Mucosa of descending colon (tissue), 3 donors: ENCODE data around the gene CEP170. TPM values are rescaled to one million over a fixed set of nuclear protein-coding genes. Genes with fewer than 3 reads are reported as not detected.
"Not testable (repeated sequence)": the region's sequence is repeated elsewhere in the genome, so short reads cannot be mapped to it uniquely, and the experiment has no call there.

Experiments
- ATAC-seq: fragments of 200-7000 bp; cut with Tn5 transposase; one replicate; pipeline ENCODE4 v1.9.1; 2020; ENCODE audit warnings: mild to moderate bottlenecking, moderate library complexity
- DNase-seq, 3 donors: peaks; one replicate each; pipeline ENCODE4 v3.0.0-alpha.2; 2020
- H3K36me3 ChIP-seq: fragments of 200-600 bp; one replicate; pipeline ENCODE4 v1.8.0; 2021; ENCODE audit warnings: low read depth, mild to moderate bottlenecking
- H3K4me1 ChIP-seq: fragments of 200-600 bp; one replicate; pipeline ENCODE4 v1.8.0; 2021; ENCODE audit warnings: low read depth, mild to moderate bottlenecking
- H3K4me3 ChIP-seq: fragments of 200-600 bp; one replicate; pipeline ENCODE4 v1.8.0; 2021; ENCODE audit warnings: mild to moderate bottlenecking
- H3K9me3 ChIP-seq: fragments of 200-600 bp; one replicate; pipeline ENCODE4 v1.8.0; 2021; ENCODE audit warnings: mild to moderate bottlenecking
- intact Hi-C, 2 donors: fragments of 100-400 bp; cut with DNase I in 1 of 2; cut with micrococcal nuclease in 1 of 2; formaldehyde crosslinking; loops; one replicate each; pipeline versions ENCODE4 v1.11.0 to v1.11.1; 2022; cut with DNase I, micrococcal nuclease
- total RNA-seq, 3 donors: library from RNA; stranded (reverse); fragmentation: NEBNext Ultra II Directional in 2 of 3; extraction: Animal tissue kit (Norgen Biotek cat#: 25700) in 2 of 3; gene quantifications; one replicate each; pipeline versions ENCODE4 v1.2.1 to v1.2.4, GENCODE V29; 2021 to 2023
- donor health status: DM: no; HTN: no; CAD: no; lungs with moderate emphysema.
- donor health status: DM: no; HTN: no; CAD: no.
- donor health status: DM: no; HTN: yes; CAD: no.

Gene CEP170
- total RNA-seq, 3 donors from 2014 or later = 6.2 to 43.8 (median 14.4) TPM

- H3K9me3 ChIP-seq, intact Hi-C loops, H3K4me3 ChIP-seq, DNase-seq, ATAC-seq, H3K4me1 ChIP-seq, H3K36me3 ChIP-seq: not testable (repeated sequence)
These were observed 140.9 kb downstream of the CEP170 start for GRCh38 chr1:243114059-243114713.

- not testable (repeated sequence) for ATAC-seq
These were observed 147.9 kb downstream of the CEP170 start for GRCh38 chr1:243107171-243107570.

GRCh38 chr1:243105652-243106332 lies 149.3 kb downstream of the CEP170 start:
- H3K4me3 ChIP-seq, intact Hi-C loops, H3K4me1 ChIP-seq, H3K9me3 ChIP-seq, DNase-seq, ATAC-seq, H3K36me3 ChIP-seq: not testable (repeated sequence)

More at GRCh38 chr1:243107171-243107570, 147.9 kb downstream of the CEP170 start:
- H3K4me3 ChIP-seq, H3K9me3 ChIP-seq, intact Hi-C loops, H3K4me1 ChIP-seq, H3K36me3 ChIP-seq, DNase-seq: not testable (repeated sequence)

DNA sequence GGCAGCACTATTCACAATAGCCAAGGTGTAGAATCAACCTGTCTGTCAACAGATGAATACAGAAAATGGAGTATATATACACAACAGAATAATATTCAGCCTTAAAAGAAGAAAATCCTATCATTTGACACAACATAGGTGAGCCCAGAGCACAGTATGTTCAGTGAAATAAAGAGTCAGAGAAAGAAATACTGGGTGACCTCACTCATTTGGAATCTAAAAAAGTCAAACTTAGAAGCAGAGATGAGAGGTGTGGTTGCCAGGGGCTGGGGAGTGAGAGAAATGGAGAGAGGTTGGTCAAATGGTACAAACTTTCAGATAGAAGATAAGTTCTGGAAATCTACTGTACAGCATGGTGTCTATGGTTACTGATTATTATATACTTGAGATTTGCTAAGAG lies 150.0 kb downstream of the CEP170 start:
- H3K36me3 ChIP-seq, H3K9me3 ChIP-seq, H3K4me3 ChIP-seq, DNase-seq, intact Hi-C loops, ATAC-seq, H3K4me1 ChIP-seq: not testable (repeated sequence)

GRCh38 chr1:243104452-243104851 lies 150.6 kb downstream of the CEP170 start:
- intact Hi-C loops, DNase-seq, ATAC-seq, H3K36me3 ChIP-seq, H3K4me3 ChIP-seq, H3K9me3 ChIP-seq, H3K4me1 ChIP-seq: not testable (repeated sequence)

- intact Hi-C loops, H3K9me3 ChIP-seq, H3K4me3 ChIP-seq, H3K4me1 ChIP-seq, H3K36me3 ChIP-seq, ATAC-seq: not testable (repeated sequence)
- peak in 2 of 3 donors; percentile 10 to 46 for DNase-seq
These were observed 153.5 kb downstream of the CEP170 start for GRCh38 chr1:243101551-243102050.

- intact Hi-C loops, DNase-seq, H3K4me1 ChIP-seq, ATAC-seq, H3K4me3 ChIP-seq, H3K9me3 ChIP-seq, H3K36me3 ChIP-seq: not testable (repeated sequence)
These were observed 167.7 kb downstream of the CEP170 start for GRCh38 chr1:243087368-243087767.

Other genes with a start within 250 kb of the CEP170 start
- gene SDCCAG8, start 760 bp upstream of the CEP170 start, total RNA-seq = 10 to 100 TPM; 22.1 to 37.5 (median 34.1) TPM